ENCODE measurements around the gene ELK1. TPM values are rescaled to one million over a fixed set of nuclear protein-coding genes. Genes with fewer than 3 reads are reported as not detected.

The ELK1 gene
- total and polyA plus RNA-seq, 5 experiments from 2014 or later = 15.2 to 36.4 (median 19.1) TPM

GRCh38 chrX:47623540-47624027 is 26.8 kb downstream of the ELK1 start:
- Mint-ChIP-seq H3K36me3 (peaks cover 0 to 2% (median 0%) of the 10 kb centered on the region in 3 donors), H3K9me3 (peaks cover 0 to 2% (median 0%) of the 10 kb centered on the region in 9 donors), H3K4me1 (peaks cover 7 to 34% (median 22%) of the 10 kb centered on the region in 4 donors), H3K27me3 (peaks cover 0 to 2% (median 0%) of the 10 kb centered on the region in 5 donors), H3K4me3 (peak overlapping the region; percentile 79 to 92 (median 88)), H3K27ac (peak overlapping the region in 6 of 10 donors; percentile 19 to 82 (median 50))
- POLR2A ChIA-PET = interaction anchor here (0.5 to 2.1 kb wide), 6 partner anchors 12 to 67 kb away, joined by 3 to 13 read pairs (median 3); partner anchors contain the start of gene TIMP1
- DNase-seq (peak in 9 of 10 donors; percentile 23 to 76 (median 50)), ATAC-seq (peak; percentile 72 to 80)

GRCh38 chrX:47621851-47622250 is 28.5 kb downstream of the ELK1 start:
- Mint-ChIP-seq H3K4me1 (peaks cover 7 to 23% (median 21%) of the 10 kb centered on the region in 4 donors), H3K27me3 (peaks cover 0 to 4% (median 0%) of the 10 kb centered on the region in 5 donors), H3K9me3 (peaks cover 0 to 2% (median 0%) of the 10 kb centered on the region in 9 donors), H3K36me3 (peaks cover 0 to 2% (median 0%) of the 10 kb centered on the region in 3 donors), H3K4me3 (peak overlapping the region in 1 of 10 donors; percentile 14), H3K27ac (no peak overlapping the region)
- POLR2A ChIA-PET = no interaction called here
- DNase-seq (no peak), ATAC-seq (no peak)

- POLR2A ChIA-PET = interaction anchor here (0.6 kb wide), 1 partner anchor 373 kb away, joined by 4 read pairs; no protein-coding TSS in a partner anchor
- DNase-seq (no peak), ATAC-seq (no peak)
- H3K4me3 Mint-ChIP-seq = peak overlapping the region in 9 of 10 donors; percentile 25 to 70 (median 43)
- peak overlapping the region in 2 of 10 donors; percentile 17 to 71 for H3K27ac Mint-ChIP-seq
- peaks cover 0 to 2% (median 0%) of the 10 kb centered on the region in 9 donors for H3K9me3 Mint-ChIP-seq
- peaks cover 0 to 4% (median 0%) of the 10 kb centered on the region in 5 donors for H3K27me3 Mint-ChIP-seq
- H3K4me1 Mint-ChIP-seq = peaks cover 7 to 22% (median 21%) of the 10 kb centered on the region in 4 donors
- no peaks in the 10 kb centered on the region for H3K36me3 Mint-ChIP-seq
These were observed 30.1 kb downstream of the ELK1 start for GRCh38 chrX:47620303-47620685.

- Mint-ChIP-seq H3K27ac (peak within 1 kb of the TSS in 3 of 10 donors; percentile 17 to 71 (median 57)), H3K27me3 (peaks cover 0 to 4% (median 0%) of the 10 kb centered on the region in 5 donors), H3K4me3 (peak within 1 kb of the TSS; percentile 43 to 72 (median 62)), H3K9me3 (peaks cover 0 to 2% (median 0%) of the 10 kb centered on the region in 9 donors), H3K36me3 (no peaks in the 10 kb centered on the region), H3K4me1 (peaks cover 5 to 22% (median 21%) of the 10 kb centered on the region in 4 donors)
- peak; percentile 72 to 81 for ATAC-seq
- POLR2A ChIA-PET = interaction anchor here (0.6 kb wide), 2 partner anchors 246 to 372 kb away, joined by 3 to 4 read pairs; no protein-coding TSS in a partner anchor
- peak; percentile 67 to 88 (median 78) for DNase-seq
These were observed 30.7 kb downstream of the ELK1 start, which contains the start of gene SYN1 for GRCh38 chrX:47619486-47620302. SYN1 (minus strand) TSS chrX:47619857; CDS start chrX:47619728, 129 bp downstream.

- H3K4me1 Mint-ChIP-seq = peaks cover 5 to 19% (median 18%) of the 10 kb centered on the region in 4 donors
- DNase-seq (no peak), ATAC-seq (no peak)
- peak overlapping the region; percentile 16 to 72 (median 59) for H3K4me3 Mint-ChIP-seq
- peaks cover 0 to 2% (median 0%) of the 10 kb centered on the region in 9 donors for H3K9me3 Mint-ChIP-seq
- peaks cover 0 to 4% (median 0%) of the 10 kb centered on the region in 5 donors for H3K27me3 Mint-ChIP-seq
- H3K36me3 Mint-ChIP-seq = no peaks in the 10 kb centered on the region
- peak overlapping the region in 1 of 10 donors; percentile 57 for H3K27ac Mint-ChIP-seq
- POLR2A ChIA-PET = interaction anchor here (0.6 kb wide), 1 partner anchor 245 kb away, joined by 3 read pairs; no protein-coding TSS in a partner anchor
These were observed 31.4 kb downstream of the ELK1 start for GRCh38 chrX:47618923-47619485.

GRCh38 chrX:47614618-47615017 is 35.7 kb downstream of the ELK1 start:
- peaks cover 0 to 3% (median 2%) of the 10 kb centered on the region in 4 donors for H3K4me1 Mint-ChIP-seq

GRCh38 chrX:47613082-47613481 is 37.3 kb downstream of the ELK1 start:
- no peaks in the 10 kb centered on the region for H3K9me3 Mint-ChIP-seq
- no peaks in the 10 kb centered on the region for H3K36me3 Mint-ChIP-seq
- H3K4me3 Mint-ChIP-seq = no peak overlapping the region
- POLR2A ChIA-PET = no interaction called here
- ATAC-seq (no peak), DNase-seq (no peak)
- no peak overlapping the region for H3K27ac Mint-ChIP-seq
- H3K27me3 Mint-ChIP-seq = peaks cover 0 to 1% (median 0%) of the 10 kb centered on the region in 5 donors
- peaks cover 3 to 5% (median 3%) of the 10 kb centered on the region in 4 donors for H3K4me1 Mint-ChIP-seq

More at GRCh38 chrX:47614618-47615017, 35.7 kb downstream of the ELK1 start:
- Mint-ChIP-seq H3K36me3 (no peaks in the 10 kb centered on the region), H3K27me3 (peaks cover 0 to 4% (median 0%) of the 10 kb centered on the region in 5 donors), H3K9me3 (peaks cover 0 to 2% (median 0%) of the 10 kb centered on the region in 9 donors), H3K27ac (no peak overlapping the region), H3K4me3 (no peak overlapping the region)
- no peak for ATAC-seq
- no peak for DNase-seq
- POLR2A ChIA-PET = no interaction called here

- H3K4me3 Mint-ChIP-seq = no peak overlapping the region
- H3K4me1 Mint-ChIP-seq = peaks cover 3 to 9% (median 4%) of the 10 kb centered on the region in 4 donors
- peaks cover 0 to 1% (median 0%) of the 10 kb centered on the region in 5 donors for H3K27me3 Mint-ChIP-seq
- DNase-seq = no peak
- ATAC-seq = no peak
- no peak overlapping the region for H3K27ac Mint-ChIP-seq
- POLR2A ChIA-PET = no interaction called here
- no peaks in the 10 kb centered on the region for H3K9me3 Mint-ChIP-seq
- H3K36me3 Mint-ChIP-seq = no peaks in the 10 kb centered on the region
These were observed 37.9 kb downstream of the ELK1 start for GRCh38 chrX:47612418-47612817.

- DNase-seq (no peak), ATAC-seq (no peak)
- Mint-ChIP-seq H3K27ac (no peak overlapping the region), H3K9me3 (no peaks in the 10 kb centered on the region), H3K4me1 (peaks cover 3 to 9% (median 4%) of the 10 kb centered on the region in 4 donors), H3K4me3 (no peak overlapping the region), H3K36me3 (no peaks in the 10 kb centered on the region), H3K27me3 (peaks cover 0 to 1% (median 0%) of the 10 kb centered on the region in 5 donors)
- POLR2A ChIA-PET = interaction anchor here (1.3 kb wide), 1 partner anchor 12 kb away, joined by 3 read pairs; no protein-coding TSS in a partner anchor
These were observed 38.4 kb downstream of the ELK1 start for GRCh38 chrX:47611926-47612325.

- Mint-ChIP-seq H3K4me3 (no peak overlapping the region), H3K9me3 (no peaks in the 10 kb centered on the region), H3K27me3 (no peaks in the 10 kb centered on the region), H3K27ac (peak overlapping the region in 1 of 10 donors; percentile 67), H3K4me1 (peaks cover 3 to 9% (median 4%) of the 10 kb centered on the region in 4 donors), H3K36me3 (no peaks in the 10 kb centered on the region)
- DNase-seq (no peak), ATAC-seq (no peak)
- POLR2A ChIA-PET = interaction anchor here (1.3 kb wide), 1 partner anchor 12 kb away, joined by 3 read pairs; no protein-coding TSS in a partner anchor
These were observed 38.9 kb downstream of the ELK1 start for GRCh38 chrX:47611489-47611888.

- Mint-ChIP-seq H3K4me3 (no peak overlapping the region), H3K27me3 (no peaks in the 10 kb centered on the region), H3K4me1 (peaks cover 3 to 9% (median 4%) of the 10 kb centered on the region in 4 donors), H3K9me3 (no peaks in the 10 kb centered on the region), H3K36me3 (no peaks in the 10 kb centered on the region), H3K27ac (no peak overlapping the region)
- ATAC-seq (no peak), DNase-seq (no peak)
- POLR2A ChIA-PET = interaction anchor here (0.7 to 1.3 kb wide), 2 partner anchors 13 to 124 kb away, joined by 3 to 5 read pairs; no protein-coding TSS in a partner anchor
These were observed 39.9 kb downstream of the ELK1 start for GRCh38 chrX:47610511-47610910.
